GM12878 (cell line): ENCODE data around the gene MCCD1.

Source experiments
- BCL11A ChIP-seq: IDR thresholded peaks from 2 replicates; pipeline ENCODE4 v1.6.1; 2011; ENCODE audit warnings: low read depth, low read length
- EP300 ChIP-seq, 2 experiments: fragments of 150-350 bp in 1 of 2; IDR thresholded peaks; 2 replicates each; pipeline ENCODE4 v1.6.1; 2011 to 2012; ENCODE audit warnings: low read depth in 2 of 2, low read length in 2 of 2, borderline replicate concordance in 1 of 2, improper control_type of control experiment in 1 of 2, inconsistent platforms in 1 of 2; ENCODE audit not compliant: control insufficient read depth in 1 of 2
- ESRRA ChIP-seq: IDR thresholded peaks from 2 replicates; pipeline ENCODE4 v1.6.1; 2012; ENCODE audit warnings: mild to moderate bottlenecking, low read length, improper control_type of control experiment
- EZH2 ChIP-seq: IDR thresholded peaks from 2 replicates; pipeline ENCODE4 v1.6.1; 2012; ENCODE audit warnings: low read depth, mild to moderate bottlenecking, control low read depth, inconsistent platforms, low read length, borderline replicate concordance; ENCODE audit not compliant: control insufficient read depth
- FOXK2 ChIP-seq: fragments of 450-650 bp; IDR thresholded peaks from 2 replicates; pipeline ENCODE4 v1.6.1; 2017; ENCODE audit warnings: mild to moderate bottlenecking, moderate library complexity
- HDAC2 ChIP-seq: fragments of 200-600 bp; sonication (generic); IDR thresholded peaks from 2 replicates; pipeline ENCODE4 v1.6.1; 2017
- MYB ChIP-seq: fragments of 150-350 bp; IDR thresholded peaks from 2 replicates; pipeline ENCODE4 v1.6.1; 2014; ENCODE audit warnings: mild to moderate bottlenecking, low read depth, low read length, borderline replicate concordance
- POLR2AphosphoS5 ChIP-seq: IDR thresholded peaks from 2 replicates; pipeline ENCODE4 v1.6.1; 2011; ENCODE audit warnings: mild to moderate bottlenecking, low read length, inconsistent platforms
- RB1 ChIP-seq: fragments of 450-650 bp; formaldehyde crosslinking; IDR thresholded peaks from 2 replicates; pipeline ENCODE4 v1.6.1; 2017; ENCODE audit warnings: mild to moderate bottlenecking, borderline replicate concordance
- SUZ12 ChIP-seq: fragments of 200-600 bp; sonication (generic); IDR thresholded peaks from one replicate; pipeline ENCODE4 v1.6.1; 2018; ENCODE audit warnings: antibody characterized with exemption, mild to moderate bottlenecking; ENCODE audit not compliant: unreplicated experiment
- ZBTB33 ChIP-seq: fragments of 450-650 bp; IDR thresholded peaks from 2 replicates; pipeline ENCODE4 v1.6.1; 2017; ENCODE audit warnings: mild to moderate bottlenecking
- TF ChIP-seq, protein P1 (sequence below): IDR thresholded peaks from 2 replicates; pipeline ENCODE4 v1.6.1; 2011; ENCODE audit warnings: borderline replicate concordance, low read depth, mild to moderate bottlenecking, moderate library complexity, mixed read lengths, low read length; ENCODE audit not compliant: insufficient read depth; ENCODE audit errors: extremely low read length

DNA sequence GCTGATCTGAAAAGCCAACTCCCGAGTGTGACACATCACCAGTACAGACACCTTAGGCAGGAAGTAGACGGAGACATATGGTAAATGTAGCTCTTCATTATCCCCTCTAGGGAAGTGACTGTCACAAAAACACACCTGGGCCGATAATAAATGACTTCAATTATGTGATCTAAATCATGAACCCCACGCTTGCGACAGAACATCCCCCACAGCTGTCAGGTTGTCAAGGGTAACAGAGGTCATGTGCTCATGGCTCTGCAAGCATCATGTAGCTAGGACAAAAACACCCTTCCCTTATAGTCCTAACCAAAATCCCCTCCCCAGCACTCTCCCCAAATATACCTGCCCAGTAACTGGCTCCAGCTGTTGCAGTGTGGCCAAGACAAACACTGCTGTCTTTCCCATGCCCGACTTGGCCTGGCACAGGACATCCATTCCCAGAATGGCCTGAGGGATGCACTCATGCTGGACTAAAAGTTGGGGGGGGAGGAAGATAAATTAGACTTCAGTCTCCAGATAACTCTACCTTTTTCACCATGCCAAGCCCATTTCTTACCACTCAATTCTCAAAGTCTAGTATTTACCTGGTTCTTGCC, 10.1 kb downstream of the MCCD1 start:
- TF ChIP-seq RB1 (no peak), BCL11A (no peak), HDAC2 (no peak), FOXK2 (no peak), EP300 (IDR thresholded peaks at IDR 0.05; ENCODE audit: borderline replicate concordance in 1 of 2, control insufficient read depth in 1 of 2, low read depth in 2 of 2, low read length in 2 of 2) (no peak), EZH2 (no peak), SUZ12 (no peak), POLR2AphosphoS5 (peak; percentile 42; the same call in 1 of the 2 replicates), ESRRA (no peak), ZBTB33 (no peak), MYB (no peak)
- TF ChIP-seq, protein P1, sequence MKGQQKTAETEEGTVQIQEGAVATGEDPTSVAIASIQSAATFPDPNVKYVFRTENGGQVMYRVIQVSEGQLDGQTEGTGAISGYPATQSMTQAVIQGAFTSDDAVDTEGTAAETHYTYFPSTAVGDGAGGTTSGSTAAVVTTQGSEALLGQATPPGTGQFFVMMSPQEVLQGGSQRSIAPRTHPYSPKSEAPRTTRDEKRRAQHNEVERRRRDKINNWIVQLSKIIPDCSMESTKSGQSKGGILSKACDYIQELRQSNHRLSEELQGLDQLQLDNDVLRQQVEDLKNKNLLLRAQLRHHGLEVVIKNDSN: no peak
